Testis (tissue), 5 donors: ENCODE measurements around the gene BOLA3. TPM values are rescaled to one million over a fixed set of nuclear protein-coding genes. Genes with fewer than 3 reads are reported as not detected.

Source experiments
- DNase-seq: peaks from one replicate; pipeline ENCODE4 v3.0.0-alpha.2; 2019
- H3K27ac ChIP-seq, 2 donors: fragments of 200-600 bp; sonication (generic); one replicate each; pipeline ENCODE4 v1.5.1; 2019
- H3K27me3 ChIP-seq: fragments of 200-600 bp; sonication (generic); one replicate; pipeline ENCODE4 v1.5.1; 2019
- H3K36me3 ChIP-seq: fragments of 200-600 bp; sonication (generic); one replicate; pipeline ENCODE4 v1.5.1; 2017; ENCODE audit warnings: low read depth; ENCODE audit errors: missing control alignments
- H3K4me1 ChIP-seq: fragments of 200-600 bp; sonication (generic); one replicate; pipeline ENCODE4 v1.5.1; 2019
- H3K4me3 ChIP-seq, 2 donors: fragments of 200-600 bp; sonication (generic); one replicate each; pipeline ENCODE4 v1.5.1; 2017 to 2019
- H3K9me3 ChIP-seq: fragments of 200-600 bp; sonication (generic); one replicate; pipeline ENCODE4 v1.5.1; 2017
- POLR2A ChIP-seq: fragments of 450-650 bp; IDR thresholded peaks from one replicate; pipeline ENCODE4 v1.6.1; 2017; ENCODE audit warnings: antibody characterized with exemption, mild to moderate bottlenecking, moderate library complexity
- WGBS, 2 donors: methylation state at CpG; one replicate each; pipeline ENCODE4 v1.1.5; 2018; 5-methylcytosine and 5-hydroxymethylcytosine counted together
- intact Hi-C: fragments of 100-400 bp; cut with DNase I; formaldehyde crosslinking; loops from one replicate; pipeline ENCODE4 v1.15.1; 2023; ENCODE audit warnings: low total_unique reads
- long read RNA-seq, 2 donors: transcript quantifications; one replicate each; lab custom pipeline, GENCODE V29; 2026
- polyA plus RNA-seq: library from polyadenylated mRNA; stranded (reverse); fragments of 350-450 nt; fragmentation: Illumina TruSeq; extraction: RNeasy Lipid Tissue Mini Kit (QIAGEN cat#74804); gene quantifications from one replicate; pipeline ENCODE4 v1.2.3, GENCODE V29; 2014; ENCODE audit warnings: low read depth, low replicate concordance; ENCODE audit not compliant: insufficient read depth
- total RNA-seq, 2 donors: library from RNA; depleted of rRNA; stranded (reverse); fragments of >200 nt; gene quantifications; one replicate each; pipeline ENCODE4 v1.2.3, GENCODE V29; 2016
- TF ChIP-seq, protein P1 (sequence below), 3 experiments: fragments of 450-650 bp in 2 of 3; fragments of 200-600 bp in 1 of 3; sonication (generic) in 1 of 3; IDR thresholded peaks; one replicate each; pipeline ENCODE4 v1.5.1; 2016 to 2019; ENCODE audit warnings: antibody characterized with exemption in 3 of 3, mild to moderate bottlenecking in 2 of 3, moderate library complexity in 1 of 3

The BOLA3 gene
- total RNA-seq (10 to 100 TPM; 40.2 to 56.2 TPM), polyA plus RNA-seq (41.9 TPM)
- long read RNA-seq, donor 1, transcript BOLA3-202 (4 exons, 639 nt): minor isoform, 15 of 41 reads
- long read RNA-seq, donor 1, transcript BOLA3-201 (3 exons, 444 nt): major isoform, 22 of 41 reads
- long read RNA-seq, donor 1, partial matches to known transcripts: 0 of 41 reads
- long read RNA-seq, donor 1, other reads (novel, unspliced or antisense): 0 of 41 reads
- long read RNA-seq, donor 2, transcript BOLA3-201 (3 exons, 444 nt): major isoform, 16 of 33 reads
- long read RNA-seq, donor 2, transcript BOLA3-202 (4 exons, 639 nt): minor isoform, 14 of 33 reads
- long read RNA-seq, donor 2, partial matches to known transcripts: 0 of 33 reads
- long read RNA-seq, donor 2, other reads (novel, unspliced or antisense): 0 of 33 reads

DNA sequence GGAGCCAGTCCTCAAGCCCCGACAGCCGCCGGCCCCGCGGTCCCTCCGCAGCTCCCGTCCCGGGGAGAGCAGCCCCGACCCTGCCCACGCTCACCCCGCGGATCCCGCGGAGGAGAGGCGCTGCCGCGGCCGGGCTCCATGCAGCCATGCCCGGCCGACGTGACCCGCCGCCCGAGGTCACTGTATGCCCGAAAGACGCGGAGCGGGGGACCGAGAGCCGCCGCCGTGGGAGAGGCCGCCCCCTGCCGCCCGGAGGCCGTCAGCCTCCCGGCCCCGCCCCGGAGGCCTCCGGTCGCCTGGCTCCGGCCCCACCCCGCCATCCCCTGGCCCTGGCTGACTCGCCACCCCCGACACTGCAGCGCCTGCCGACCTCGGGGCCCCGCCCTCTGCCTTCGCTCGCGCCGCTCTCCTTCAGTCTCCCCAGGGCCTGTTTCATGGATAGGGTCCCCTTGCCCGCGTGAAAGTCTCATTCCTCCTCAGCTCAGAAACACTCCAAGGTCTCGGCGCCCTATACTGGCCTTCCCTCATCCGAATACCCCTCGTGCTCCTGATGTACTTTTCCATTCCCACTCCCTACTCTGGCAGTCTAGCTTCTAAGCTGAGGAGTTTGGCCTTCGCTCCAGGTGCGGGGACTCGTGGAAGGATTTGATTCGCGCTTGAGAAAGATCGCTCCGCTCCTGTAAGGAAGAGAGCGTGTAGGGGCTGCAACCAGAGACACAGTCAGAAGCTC lies at the start of gene BOLA3:
Gene BOLA3 (minus strand): TSS at position 186 of the 730 bp plus-strand sequence. CDS start 38 bp downstream, at position 148.
- intact Hi-C loops: no loop called here

GRCh38 chr2:74197049-74197448 lies 49.3 kb upstream of the BOLA3 start:
- no peaks in the 10 kb centered on the region for H3K36me3 ChIP-seq
- intact Hi-C loops: no loop called here
- no peak overlapping the region for H3K27ac ChIP-seq
- DNase-seq: no peak
- 63 to 73% methylated on average over 4 of the region's 4 CpGs for WGBS, 2 donors
- H3K9me3 ChIP-seq: no peaks in the 10 kb centered on the region
- H3K4me3 ChIP-seq: no peak overlapping the region
- H3K4me1 ChIP-seq: peaks cover 19% of the 10 kb centered on the region
- H3K27me3 ChIP-seq: no peaks in the 10 kb centered on the region
- TF ChIP-seq, protein P1, sequence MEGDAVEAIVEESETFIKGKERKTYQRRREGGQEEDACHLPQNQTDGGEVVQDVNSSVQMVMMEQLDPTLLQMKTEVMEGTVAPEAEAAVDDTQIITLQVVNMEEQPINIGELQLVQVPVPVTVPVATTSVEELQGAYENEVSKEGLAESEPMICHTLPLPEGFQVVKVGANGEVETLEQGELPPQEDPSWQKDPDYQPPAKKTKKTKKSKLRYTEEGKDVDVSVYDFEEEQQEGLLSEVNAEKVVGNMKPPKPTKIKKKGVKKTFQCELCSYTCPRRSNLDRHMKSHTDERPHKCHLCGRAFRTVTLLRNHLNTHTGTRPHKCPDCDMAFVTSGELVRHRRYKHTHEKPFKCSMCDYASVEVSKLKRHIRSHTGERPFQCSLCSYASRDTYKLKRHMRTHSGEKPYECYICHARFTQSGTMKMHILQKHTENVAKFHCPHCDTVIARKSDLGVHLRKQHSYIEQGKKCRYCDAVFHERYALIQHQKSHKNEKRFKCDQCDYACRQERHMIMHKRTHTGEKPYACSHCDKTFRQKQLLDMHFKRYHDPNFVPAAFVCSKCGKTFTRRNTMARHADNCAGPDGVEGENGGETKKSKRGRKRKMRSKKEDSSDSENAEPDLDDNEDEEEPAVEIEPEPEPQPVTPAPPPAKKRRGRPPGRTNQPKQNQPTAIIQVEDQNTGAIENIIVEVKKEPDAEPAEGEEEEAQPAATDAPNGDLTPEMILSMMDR (IDR thresholded peaks at IDR 0.05): no peak
- TF ChIP-seq POLR2A: no peak

More for the DNA sequence above, at the start of gene BOLA3:
- no peaks in the 10 kb centered on the region for H3K36me3 ChIP-seq
- peaks cover 12% of the 10 kb centered on the region for H3K4me1 ChIP-seq
- no peaks in the 10 kb centered on the region for H3K9me3 ChIP-seq
- WGBS, 2 donors: 1 to 2% methylated on average over 17 to 66 of the region's 67 CpGs
- DNase-seq: peak; percentile 87
- peak within 1 kb of the TSS; percentile 67 to 80 for H3K27ac ChIP-seq
- peak within 1 kb of the TSS; percentile 74 to 85 for H3K4me3 ChIP-seq
- no peaks in the 10 kb centered on the region for H3K27me3 ChIP-seq
- no peak for TF ChIP-seq POLR2A
- TF ChIP-seq, protein P1 (IDR thresholded peaks at IDR 0.05): peak; percentile 53 to 68 (median 53)

DNA sequence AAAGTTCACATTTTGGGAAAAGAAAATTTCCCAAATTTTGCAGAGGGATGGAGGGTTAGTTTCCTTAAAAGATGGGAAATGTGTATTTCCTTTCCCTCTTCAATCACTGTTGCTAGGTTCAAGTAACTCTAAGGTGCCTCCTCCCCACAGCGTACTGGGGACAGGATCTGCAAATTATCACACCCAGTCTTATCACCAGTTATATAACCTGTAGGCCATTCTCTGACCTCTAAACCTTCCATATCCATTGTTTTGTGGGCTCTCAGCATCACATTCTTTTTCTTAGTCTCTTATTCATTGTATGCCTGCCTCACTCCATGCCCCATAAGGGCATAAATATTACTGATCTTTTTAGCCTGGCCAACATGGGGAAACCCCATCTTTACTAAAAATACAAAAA lies 47.1 kb upstream of the BOLA3 start:
- Histone ChIP-seq H3K27me3 (no peaks in the 10 kb centered on the region), H3K27ac (no peak overlapping the region), H3K4me1 (peaks cover 5% of the 10 kb centered on the region), H3K36me3 (no peaks in the 10 kb centered on the region), H3K4me3 (no peak overlapping the region), H3K9me3 (no peaks in the 10 kb centered on the region)
- intact Hi-C loops: no loop called here
- TF ChIP-seq, protein P1 (IDR thresholded peaks at IDR 0.05): no peak
- no peak for TF ChIP-seq POLR2A
- WGBS, 2 donors: 79 to 82% methylated on average over 1 of the region's 1 CpG
- DNase-seq: no peak

- TF ChIP-seq, protein P1 (IDR thresholded peaks at IDR 0.05): no peak
- no peak for TF ChIP-seq POLR2A
- H3K36me3 ChIP-seq: no peaks in the 10 kb centered on the region
- no peaks in the 10 kb centered on the region for H3K27me3 ChIP-seq
- H3K4me1 ChIP-seq: peaks cover 3% of the 10 kb centered on the region
- 85% methylated on average over 6 of the region's 6 CpGs for WGBS, 2 donors
- intact Hi-C loops: no loop called here
- H3K4me3 ChIP-seq: no peak overlapping the region
- H3K9me3 ChIP-seq: no peaks in the 10 kb centered on the region
- no peak for DNase-seq
- no peak overlapping the region for H3K27ac ChIP-seq
Measured at GRCh38 chr2:74191596-74192380, 44.1 kb upstream of the BOLA3 start.
